Activated CD8-positive, alpha-beta memory T cell treated with anti-CD3 and anti-CD28 coated beads, Interleukin-2, amount 50 U/mL, for 1 hour (primary cell): ENCODE data around the gene RAB6D.
"Not testable (repeated sequence)": the region's sequence is repeated elsewhere in the genome, so short reads cannot be mapped to it uniquely, and the experiment has no call there.

Experiments used
- DNase-seq: peaks from one replicate; pipeline ENCODE4 v3.0.0-alpha.2; 2020; ENCODE audit errors: extremely low read depth

RAB6D gene

GRCh38 chr2:131363703-131364186 is at the start of gene RAB6D:
TSS of gene RAB6D (minus strand) at chr2:131364168. CDS start at chr2:131363720, 448 bp downstream.
- not testable (repeated sequence) for DNase-seq

GRCh38 chr2:131413148-131413747 is 49.3 kb upstream of the RAB6D start:
- DNase-seq, result no peak

- DNase-seq, result no peak
Observed at GRCh38 chr2:131410173-131410572, 46.2 kb upstream of the RAB6D start.

- DNase-seq, result no peak
Observed at GRCh38 chr2:131408778-131409177, 44.8 kb upstream of the RAB6D start.

GRCh38 chr2:131408207-131408606 is 44.2 kb upstream of the RAB6D start:
- DNase-seq, result no peak

GRCh38 chr2:131404753-131405152 is 40.8 kb upstream of the RAB6D start:
- no peak for DNase-seq

GRCh38 chr2:131402320-131403039 is 38.5 kb upstream of the RAB6D start:
- DNase-seq, result no peak

- DNase-seq, result no peak
Observed at GRCh38 chr2:131400849-131401248, 36.9 kb upstream of the RAB6D start.

- DNase-seq, result not testable (repeated sequence)
Observed at GRCh38 chr2:131400441-131400840, 36.5 kb upstream of the RAB6D start.

- not testable (repeated sequence) for DNase-seq
Observed at GRCh38 chr2:131396209-131396608, 32.2 kb upstream of the RAB6D start.

GRCh38 chr2:131395024-131395645 is 31.2 kb upstream of the RAB6D start:
- not testable (repeated sequence) for DNase-seq

- no peak for DNase-seq
Observed at GRCh38 chr2:131394147-131394931, 30.4 kb upstream of the RAB6D start.

- DNase-seq, result not testable (repeated sequence)
Observed at GRCh38 chr2:131391953-131392352, 28.0 kb upstream of the RAB6D start.

- DNase-seq, result not testable (repeated sequence)
Observed at GRCh38 chr2:131391471-131391870, 27.5 kb upstream of the RAB6D start.

GRCh38 chr2:131390495-131391130 is 26.6 kb upstream of the RAB6D start:
- DNase-seq, result not testable (repeated sequence)

- no peak for DNase-seq
Observed at GRCh38 chr2:131389657-131390056, 25.7 kb upstream of the RAB6D start.

- DNase-seq, result not testable (repeated sequence)
Observed at GRCh38 chr2:131388834-131389233, 24.9 kb upstream of the RAB6D start.

- not testable (repeated sequence) for DNase-seq
Observed at GRCh38 chr2:131373111-131373510, 9.1 kb upstream of the RAB6D start.

- no peak for DNase-seq
Observed at GRCh38 chr2:131369954-131370353, 6.0 kb upstream of the RAB6D start.

- not testable (repeated sequence) for DNase-seq
Observed at GRCh38 chr2:131368493-131369066, 4.6 kb upstream of the RAB6D start.

- no peak for DNase-seq
Observed at GRCh38 chr2:131367352-131367751, 3.4 kb upstream of the RAB6D start.
